ENCODE measurements around the gene ZBTB46.

Gene ZBTB46

DNA sequence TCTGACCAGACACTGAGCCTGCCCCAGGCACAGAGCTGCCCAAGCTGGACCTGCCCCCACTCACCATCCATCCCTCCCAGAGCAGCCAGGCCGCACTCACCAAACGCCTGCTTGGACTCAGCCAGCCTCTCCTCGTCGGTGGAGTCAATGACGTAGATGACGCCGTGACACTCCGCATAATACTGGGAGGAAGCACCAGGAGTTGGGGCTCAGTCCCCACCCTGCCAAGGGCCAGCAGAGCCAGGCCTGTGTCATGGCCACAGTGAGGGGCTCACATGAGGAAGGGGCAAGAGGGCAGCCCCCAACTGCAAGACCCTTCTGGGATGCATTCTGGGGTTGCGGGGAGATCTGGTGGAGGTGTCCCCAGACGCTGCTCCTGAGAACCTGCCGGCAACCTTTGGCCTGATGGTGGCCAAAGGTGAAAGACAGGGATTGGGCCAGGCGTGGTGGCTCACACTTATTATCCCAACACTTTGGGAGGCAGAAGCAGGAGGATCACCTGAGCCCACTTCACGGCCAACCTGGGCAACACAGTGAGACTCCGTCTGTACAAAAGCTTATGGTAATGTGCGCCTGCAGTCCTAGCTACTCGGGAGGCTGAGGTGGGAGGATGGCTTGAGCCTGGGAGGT is 128.9 kb downstream of the ZBTB46 start:
- DNase-seq: no peak

DNA sequence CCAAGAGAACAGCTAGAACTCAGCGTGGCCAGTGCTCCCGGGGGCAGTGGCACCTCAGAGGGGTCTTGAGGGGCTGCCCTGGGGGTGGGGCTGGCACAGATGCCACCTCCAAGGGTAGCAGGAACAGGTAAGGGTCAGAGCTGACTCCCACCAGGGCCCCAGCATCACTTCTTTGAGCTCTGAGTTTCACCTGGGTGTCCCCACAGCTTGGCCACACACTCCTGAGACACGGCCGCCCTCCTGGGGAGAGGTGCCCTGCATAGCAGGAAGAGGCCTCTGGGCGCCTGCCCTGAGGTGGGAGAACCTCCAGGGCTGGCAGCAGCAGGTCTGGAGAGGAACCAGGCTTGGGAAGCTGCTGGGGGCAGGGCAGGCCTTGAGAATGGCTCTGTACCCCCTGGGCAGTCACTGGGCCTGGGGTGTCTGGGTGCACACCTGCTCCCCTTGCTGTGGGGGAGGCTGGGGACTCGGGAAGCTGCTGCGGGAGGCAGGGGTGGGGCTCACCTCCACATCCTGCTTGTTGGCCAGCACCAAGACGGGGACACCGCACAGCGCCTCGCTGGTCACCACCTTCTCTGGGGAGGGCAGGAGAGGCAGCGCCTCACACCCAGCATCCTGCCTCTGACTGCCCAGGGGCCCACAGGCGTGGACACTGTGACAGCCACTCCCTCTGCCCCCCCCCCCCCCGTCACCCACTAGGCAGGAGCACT is 129.6 kb downstream of the ZBTB46 start:
- no peak for DNase-seq

DNA sequence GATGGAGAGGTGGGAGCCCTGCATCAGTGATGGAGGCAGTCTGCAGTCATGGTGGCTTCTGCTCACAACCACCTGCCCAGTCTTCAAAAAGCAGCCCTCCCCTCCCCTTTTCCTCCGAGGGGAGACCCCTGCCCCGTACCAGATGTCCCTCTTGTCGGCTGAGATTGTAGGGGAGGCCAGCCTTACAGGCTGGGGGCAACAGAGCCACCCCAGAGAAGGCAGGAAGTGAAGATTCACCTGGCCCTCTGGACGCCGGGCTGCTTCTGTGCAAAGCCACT is 130.1 kb downstream of the ZBTB46 start:
- no peak for DNase-seq

DNA sequence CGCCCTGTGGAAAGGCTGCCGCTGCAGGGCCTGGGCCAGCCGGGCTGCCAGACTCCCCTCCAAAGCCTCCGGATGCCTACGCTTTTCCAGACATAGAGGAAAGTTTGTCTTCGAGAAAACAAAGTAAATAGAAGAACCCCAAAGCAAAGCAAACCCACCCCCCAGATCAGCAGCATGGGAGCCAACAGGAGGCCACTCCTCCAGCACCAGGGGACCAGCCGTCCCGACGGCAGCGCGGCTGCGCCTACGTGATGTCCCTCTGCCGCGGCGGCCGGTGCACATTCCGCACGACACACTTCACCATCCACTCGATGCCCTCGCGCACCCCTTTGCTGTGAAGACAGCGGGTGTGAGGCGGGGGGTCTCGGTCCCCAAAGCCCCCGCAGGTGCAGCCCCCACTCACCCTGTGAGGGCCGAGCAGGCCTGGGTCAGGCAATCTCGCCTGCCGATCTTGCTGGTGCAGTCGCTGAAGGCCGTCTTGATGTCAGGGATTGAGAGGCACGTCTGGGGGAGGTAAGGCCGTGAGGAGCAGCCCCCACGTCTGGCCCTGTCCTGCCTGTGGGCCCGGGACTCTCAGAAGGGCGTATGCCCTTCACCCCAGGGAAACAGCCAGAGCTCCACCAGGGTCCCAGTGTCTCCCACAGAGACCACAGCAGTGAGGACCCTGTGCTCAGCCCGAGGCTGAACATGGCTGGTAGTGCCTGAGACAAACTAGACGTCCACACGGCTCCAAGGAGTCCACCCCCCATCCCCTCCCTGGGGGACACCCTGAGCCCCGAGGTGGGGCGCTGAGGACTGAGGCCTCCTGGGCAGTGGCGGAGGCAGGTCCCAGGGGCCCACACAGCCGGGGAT is 130.6 kb downstream of the ZBTB46 start:
- DNase-seq: no peak

DNA sequence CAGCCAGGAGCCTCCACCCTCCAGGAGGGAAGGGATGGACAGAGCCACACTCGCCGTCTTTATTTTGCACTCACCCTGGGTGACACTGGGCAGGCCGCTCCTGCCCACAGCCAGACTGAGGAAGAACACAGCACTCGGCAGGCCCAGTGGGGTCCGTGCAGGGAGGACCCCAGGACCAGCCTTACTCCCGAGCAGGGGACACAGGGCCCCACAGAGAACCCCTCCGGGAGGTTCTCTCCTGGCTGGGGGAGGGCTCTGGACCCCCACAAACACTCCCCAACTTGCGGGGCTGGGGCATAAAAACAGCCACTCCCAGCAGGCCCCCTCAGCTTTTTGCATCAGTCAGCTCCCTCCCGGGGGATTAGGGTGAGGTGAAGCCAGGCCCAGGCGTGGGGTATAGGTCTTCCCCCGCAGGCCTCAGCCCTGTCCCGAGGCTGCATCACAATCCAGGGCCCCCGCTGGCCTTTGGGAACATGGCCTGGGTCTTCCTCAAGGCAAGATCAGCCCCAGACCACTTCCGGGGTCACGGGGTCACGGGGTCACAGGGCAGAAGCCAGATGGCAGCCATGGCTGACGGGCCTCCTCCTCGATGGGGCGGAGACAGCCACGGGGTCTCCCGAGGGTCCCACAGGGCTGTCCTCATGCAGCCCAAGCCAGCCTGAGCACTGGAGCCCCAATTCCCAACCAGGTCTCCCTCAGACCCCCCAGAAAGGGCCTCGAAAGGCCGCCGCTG is 131.4 kb downstream of the ZBTB46 start:
- DNase-seq: no peak

DNA sequence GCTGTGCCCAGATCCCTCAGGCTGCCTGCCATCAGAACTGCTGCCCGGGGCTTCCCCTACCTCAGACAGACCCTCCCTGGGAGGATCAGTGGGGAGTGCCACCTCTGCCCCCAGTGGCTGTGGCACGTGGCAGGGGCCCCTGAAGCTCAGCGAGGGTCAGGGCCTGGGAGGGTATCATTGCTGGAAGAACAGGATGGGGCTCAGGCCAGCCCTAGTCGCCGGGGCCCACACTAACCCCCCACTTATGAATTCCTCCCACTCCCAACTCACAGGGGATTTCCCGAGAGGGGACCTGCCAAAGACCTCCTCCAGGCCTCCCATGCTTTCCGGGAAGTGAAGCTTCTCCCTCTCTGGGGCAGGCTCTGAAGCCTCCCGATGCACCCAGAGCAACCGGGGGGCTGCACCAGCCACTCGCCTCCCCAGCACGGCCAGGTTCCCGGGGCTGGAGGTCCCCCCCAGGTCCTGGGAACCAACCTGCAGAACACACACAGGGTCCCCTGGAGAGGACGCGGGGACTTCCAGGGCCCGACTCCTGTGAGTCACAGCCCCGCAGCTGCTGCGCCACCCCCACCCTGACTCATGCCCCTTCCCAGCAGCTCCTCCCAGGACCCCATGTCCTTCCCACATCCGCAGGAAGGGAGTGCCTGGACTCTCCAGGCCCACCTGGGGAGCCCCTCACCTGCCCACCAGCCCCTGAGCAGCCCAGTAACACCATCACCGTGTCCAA is 132.2 kb downstream of the ZBTB46 start:
- no peak for DNase-seq

DNA sequence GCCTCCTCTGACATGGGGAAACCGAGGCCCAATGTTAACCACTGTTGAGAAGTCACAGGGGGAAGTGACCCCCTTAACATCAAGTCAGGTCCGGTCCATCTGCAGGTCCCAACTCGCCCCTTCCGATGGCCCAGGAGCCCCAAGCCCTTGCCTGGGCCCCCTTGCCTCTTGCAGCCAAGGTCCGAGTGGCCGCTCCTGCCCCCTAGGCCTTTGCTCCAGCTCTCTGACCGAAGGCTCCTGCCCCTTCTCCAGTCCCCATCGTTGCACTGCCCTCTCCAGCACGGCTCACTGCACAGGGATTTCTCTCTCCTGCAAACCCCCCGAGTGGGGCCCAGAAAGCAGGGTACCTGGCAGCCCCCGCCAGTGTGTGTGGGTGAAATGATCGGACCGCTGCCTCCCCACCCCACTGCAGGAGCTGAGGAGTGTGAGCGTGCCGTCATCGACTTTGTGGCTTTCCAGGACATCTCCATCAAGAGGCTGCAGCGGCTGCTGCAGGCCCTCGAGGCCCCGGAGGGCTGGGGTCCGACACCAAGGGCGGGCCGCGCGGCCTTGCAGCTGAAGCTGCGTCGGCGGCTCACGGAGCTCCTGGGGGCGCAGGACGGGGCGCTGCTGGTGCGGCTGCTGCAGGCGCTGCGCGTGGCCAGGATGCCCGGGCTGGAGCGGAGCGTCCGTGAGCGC is 133.1 kb downstream of the ZBTB46 start:
- no peak for DNase-seq

DNA sequence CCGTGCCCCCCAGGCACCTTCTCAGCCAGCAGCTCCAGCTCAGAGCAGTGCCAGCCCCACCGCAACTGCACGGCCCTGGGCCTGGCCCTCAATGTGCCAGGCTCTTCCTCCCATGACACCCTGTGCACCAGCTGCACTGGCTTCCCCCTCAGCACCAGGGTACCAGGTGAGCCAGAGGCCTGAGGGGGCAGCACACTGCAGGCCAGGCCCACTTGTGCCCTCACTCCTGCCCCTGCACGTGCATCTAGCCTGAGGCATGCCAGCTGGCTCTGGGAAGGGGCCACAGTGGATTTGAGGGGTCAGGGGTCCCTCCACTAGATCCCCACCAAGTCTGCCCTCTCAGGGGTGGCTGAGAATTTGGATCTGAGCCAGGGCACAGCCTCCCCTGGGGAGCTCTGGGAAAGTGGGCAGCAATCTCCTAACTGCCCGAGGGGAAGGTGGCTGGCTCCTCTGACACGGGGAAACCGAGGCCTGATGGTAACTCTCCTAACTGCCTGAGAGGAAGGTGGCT is 133.7 kb downstream of the ZBTB46 start:
- DNase-seq: no peak

DNA sequence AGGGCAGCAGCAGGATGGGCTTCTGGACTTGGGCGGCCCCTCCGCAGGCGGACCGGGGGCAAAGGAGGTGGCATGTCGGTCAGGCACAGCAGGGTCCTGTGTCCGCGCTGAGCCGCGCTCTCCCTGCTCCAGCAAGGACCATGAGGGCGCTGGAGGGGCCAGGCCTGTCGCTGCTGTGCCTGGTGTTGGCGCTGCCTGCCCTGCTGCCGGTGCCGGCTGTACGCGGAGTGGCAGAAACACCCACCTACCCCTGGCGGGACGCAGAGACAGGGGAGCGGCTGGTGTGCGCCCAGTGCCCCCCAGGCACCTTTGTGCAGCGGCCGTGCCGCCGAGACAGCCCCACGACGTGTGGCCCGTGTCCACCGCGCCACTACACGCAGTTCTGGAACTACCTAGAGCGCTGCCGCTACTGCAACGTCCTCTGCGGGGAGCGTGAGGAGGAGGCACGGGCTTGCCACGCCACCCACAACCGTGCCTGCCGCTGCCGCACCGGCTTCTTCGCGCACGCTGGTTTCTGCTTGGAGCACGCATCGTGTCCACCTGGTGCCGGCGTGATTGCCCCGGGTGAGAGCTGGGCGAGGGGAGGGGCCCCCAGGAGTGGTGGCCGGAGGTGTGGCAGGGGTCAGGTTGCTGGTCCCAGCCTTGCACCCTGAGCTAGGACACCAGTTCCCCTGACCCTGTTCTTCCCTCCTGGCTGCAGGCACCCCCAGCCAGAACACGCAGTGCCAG is 134.3 kb downstream of the ZBTB46 start, which contains the start of gene TNFRSF6B:
Gene TNFRSF6B, plus strand, starts transcription at position 25 of the 729 bp plus-strand sequence. Its CDS starts 116 bp downstream, at position 141.
- DNase-seq: no peak

DNA sequence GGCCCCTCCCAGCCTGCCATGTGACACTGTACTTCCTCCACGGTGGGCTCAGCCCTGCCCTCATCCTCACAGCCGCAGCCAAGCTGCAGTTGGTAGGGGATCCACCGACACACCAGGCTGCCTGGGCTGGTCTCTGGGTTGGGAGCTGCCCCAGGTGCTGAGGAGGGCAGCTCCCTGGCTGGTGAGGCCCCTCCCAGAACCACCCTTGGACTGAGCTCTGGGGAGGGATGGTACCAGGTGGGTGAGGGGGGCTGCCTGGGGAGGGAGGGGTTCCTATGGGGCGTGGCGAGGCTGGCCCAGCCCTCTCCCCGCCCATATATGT is 134.8 kb downstream of the ZBTB46 start:
- DNase-seq: no peak

DNA sequence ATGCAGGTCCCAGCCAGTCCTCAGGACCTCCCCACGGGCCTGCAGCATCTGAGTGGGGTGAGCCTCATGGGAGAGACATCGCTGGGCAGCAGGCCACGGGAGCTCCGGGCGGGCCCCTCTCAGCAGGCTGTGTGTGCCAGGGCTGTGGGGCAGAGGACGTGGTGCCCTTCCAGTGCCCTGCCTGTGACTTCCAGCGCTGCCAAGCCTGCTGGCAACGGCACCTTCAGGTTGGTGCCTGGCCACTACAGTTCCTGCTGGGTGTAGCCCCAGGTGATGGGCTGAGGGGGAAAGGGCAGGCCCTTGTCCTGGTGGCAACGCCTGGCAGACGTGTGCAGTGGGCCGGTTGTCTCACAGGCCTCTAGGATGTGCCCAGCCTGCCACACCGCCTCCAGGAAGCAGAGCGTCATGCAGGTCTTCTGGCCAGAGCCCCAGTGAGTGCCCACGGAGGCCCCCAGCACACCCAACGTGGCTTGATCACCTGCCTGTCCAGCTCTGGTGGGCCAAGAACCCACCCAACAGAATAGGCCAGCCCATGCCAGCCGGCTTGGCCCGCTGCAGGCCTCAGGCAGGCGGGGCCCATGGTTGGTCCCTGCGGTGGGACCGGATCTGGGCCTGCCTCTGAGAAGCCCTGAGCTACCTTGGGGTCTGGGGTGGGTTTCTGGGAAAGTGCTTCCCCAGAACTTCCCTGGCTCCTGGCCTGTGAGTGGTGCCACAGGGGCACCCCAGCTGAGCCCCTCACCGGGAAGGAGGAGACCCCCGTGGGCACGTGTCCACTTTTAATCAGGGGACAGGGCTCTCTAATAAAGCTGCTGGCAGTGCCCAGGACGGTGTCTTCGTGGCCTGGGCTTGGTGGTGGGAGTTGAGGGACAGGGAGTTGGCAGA is 135.4 kb downstream of the ZBTB46 start:
- DNase-seq: no peak

DNA sequence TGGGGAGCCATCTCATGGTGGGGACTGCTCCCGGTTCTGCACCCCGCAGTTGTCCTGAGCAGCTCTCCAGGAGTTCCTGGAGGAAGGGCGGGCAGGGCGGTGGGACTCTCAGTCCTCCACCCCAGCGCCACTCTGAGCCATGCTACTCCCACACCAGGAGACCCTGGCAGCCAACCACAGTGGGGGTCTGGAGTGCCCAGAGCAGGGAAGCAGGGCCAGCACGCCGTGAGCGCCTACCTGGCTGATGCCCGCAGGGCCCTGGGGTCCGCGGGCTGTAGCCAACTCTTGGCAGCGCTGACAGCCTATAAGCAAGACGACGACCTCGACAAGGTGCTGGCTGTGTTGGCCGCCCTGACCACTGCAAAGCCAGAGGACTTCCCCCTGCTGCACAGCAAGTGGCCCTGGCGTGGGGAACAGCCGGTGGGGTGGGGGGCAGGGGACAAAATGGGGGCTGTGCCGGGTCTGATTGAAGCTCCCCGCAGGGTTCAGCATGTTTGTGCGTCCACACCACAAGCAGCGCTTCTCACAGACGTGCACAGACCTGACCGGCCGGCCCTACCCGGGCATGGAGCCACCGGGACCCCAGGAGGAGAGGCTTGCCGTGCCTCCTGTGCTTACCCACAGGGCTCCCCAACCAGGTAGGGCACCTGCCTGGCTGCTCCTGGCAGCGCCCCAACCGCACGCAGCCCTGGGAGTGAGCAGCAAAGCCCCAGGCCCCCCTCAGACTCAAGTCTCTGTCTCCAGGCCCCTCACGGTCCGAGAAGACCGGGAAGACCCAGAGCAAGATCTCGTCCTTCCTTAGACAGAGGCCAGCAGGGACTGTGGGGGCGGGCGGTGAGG is 136.3 kb downstream of the ZBTB46 start:
- no peak for DNase-seq

DNA sequence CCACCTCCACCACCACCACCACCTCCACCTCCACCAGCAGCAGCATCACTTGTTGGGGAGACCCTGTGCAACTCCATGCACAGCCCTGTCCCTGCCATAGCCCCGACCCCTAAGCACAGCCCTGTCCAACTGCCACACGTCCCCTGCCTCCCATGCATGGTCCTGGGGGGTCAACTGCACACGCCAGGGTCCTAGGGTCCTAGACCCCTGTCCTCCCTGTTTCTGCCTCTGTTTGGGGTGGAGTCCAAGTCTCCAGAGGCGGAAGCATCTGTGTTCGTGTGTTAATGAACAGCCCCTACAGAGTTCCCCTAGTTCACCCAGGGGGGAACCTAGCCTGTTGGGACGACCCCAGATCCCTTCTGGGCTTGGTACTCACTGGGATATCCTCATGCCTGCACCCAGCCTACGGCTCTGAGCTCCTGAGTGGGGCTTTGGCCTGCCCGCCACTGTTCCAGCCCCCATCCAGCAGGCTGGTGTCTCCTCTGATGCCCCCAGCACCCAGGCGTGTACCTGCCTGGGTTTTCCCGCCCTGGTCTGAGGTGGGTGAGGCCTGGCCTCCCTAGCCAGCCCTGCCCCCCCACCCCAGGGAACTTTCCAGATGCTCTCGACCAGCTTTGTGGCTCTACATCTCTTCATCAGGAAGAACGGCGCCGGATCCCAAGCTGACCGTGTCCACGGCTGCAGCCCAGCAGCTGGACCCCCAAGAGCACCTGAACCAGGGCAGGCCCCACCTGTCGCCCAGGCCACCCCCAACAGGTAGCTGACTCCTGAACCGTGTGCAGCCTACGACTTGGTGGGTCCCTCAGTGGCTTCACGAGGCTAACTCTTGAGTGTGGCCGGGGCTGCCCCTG is 137.1 kb downstream of the ZBTB46 start:
- no peak for DNase-seq

Measured in NCI-H345 (cell line).